Measurements from ENCODE around the gene MBOAT2.

- TF ChIP-seq POLR2A (IDR thresholded peaks at IDR 0.05; ENCODE audit: low read length): no peak
- no peak for TF ChIP-seq GATA1 (IDR thresholded peaks at IDR 0.05; ENCODE audit: low read depth, low read length)
These were observed 113.5 kb downstream of the MBOAT2 start for GRCh38 chr2:8889978-8890377.

Data from erythroblast (primary cell).